Measurements from ENCODE around the gene NOP53. TPM values are rescaled to one million over a fixed set of nuclear protein-coding genes. Genes with fewer than 3 reads are reported as not detected.

NOP53 gene
- total and polyA plus RNA-seq, 7 donors: 304 to 682 (median 560) TPM

GRCh38 chr19:47703301-47703700 is 42.0 kb upstream of the NOP53 start:
- TF ChIP-seq POLR2AphosphoS5 (IDR thresholded peaks at IDR 0.05) (no peak), POLR2A (IDR thresholded peaks at IDR 0.05) (no peak), CTCF (IDR thresholded peaks at IDR 0.05) (no peak)
- no peaks in the 10 kb centered on the region for H3K27me3 ChIP-seq
- H3K4me1 ChIP-seq: peaks cover 0 to 11% (median 10%) of the 10 kb centered on the region in 4 donors
- intact Hi-C loops (cut with DNase I): no loop called here
- peaks cover 16 to 50% (median 29%) of the 10 kb centered on the region in 4 donors for H3K36me3 ChIP-seq
- H3K4me3 ChIP-seq: no peak overlapping the region
- DNase-seq: no peak
- WGBS, 2 donors: 90 to 92% methylated on average over 5 of the region's 5 CpGs
- H3K9me3 ChIP-seq: no peaks in the 10 kb centered on the region
- peak overlapping the region; percentile 62 to 70 (median 66) for H3K27ac ChIP-seq

- Histone ChIP-seq H3K27ac (peak overlapping the region; percentile 62 to 70 (median 66)), H3K36me3 (peaks cover 16 to 43% (median 23%) of the 10 kb centered on the region in 4 donors)
These were observed 41.3 kb upstream of the NOP53 start for GRCh38 chr19:47704024-47704423.

GRCh38 chr19:47704656-47705055 is 40.7 kb upstream of the NOP53 start:
- H3K27ac ChIP-seq: peak overlapping the region; percentile 62 to 70 (median 66)
- intact Hi-C loops (cut with DNase I): no loop called here
- no peak for TF ChIP-seq CTCF (IDR thresholded peaks at IDR 0.05)
- no peak for TF ChIP-seq POLR2AphosphoS5 (IDR thresholded peaks at IDR 0.05)
- TF ChIP-seq POLR2A (IDR thresholded peaks at IDR 0.05): no peak
- TF ChIP-seq EP300 (IDR thresholded peaks at IDR 0.05): no peak
- peaks cover 14 to 37% (median 20%) of the 10 kb centered on the region in 4 donors for H3K36me3 ChIP-seq
- H3K4me3 ChIP-seq: no peak overlapping the region
- H3K9me3 ChIP-seq: no peaks in the 10 kb centered on the region
- H3K4me1 ChIP-seq: peaks cover 0 to 11% (median 10%) of the 10 kb centered on the region in 4 donors
- DNase-seq: no peak
- WGBS, 2 donors: 96 to 97% methylated on average over 3 of the region's 3 CpGs
- H3K27me3 ChIP-seq: no peaks in the 10 kb centered on the region

More at GRCh38 chr19:47704024-47704423, 41.3 kb upstream of the NOP53 start:
- no peaks in the 10 kb centered on the region for H3K27me3 ChIP-seq
- H3K4me3 ChIP-seq: no peak overlapping the region
- no peak for DNase-seq
- peaks cover 0 to 11% (median 10%) of the 10 kb centered on the region in 4 donors for H3K4me1 ChIP-seq
- WGBS, 2 donors: 80 to 82% methylated on average over 11 of the region's 11 CpGs
- H3K9me3 ChIP-seq: no peaks in the 10 kb centered on the region
- intact Hi-C loops (cut with DNase I): no loop called here
- TF ChIP-seq POLR2AphosphoS5 (IDR thresholded peaks at IDR 0.05) (peak in 3 of 4 donors; percentile 28 to 48 (median 38)), POLR2A (IDR thresholded peaks at IDR 0.05) (no peak), EP300 (IDR thresholded peaks at IDR 0.05) (peak in 1 of 4 donors; percentile 60)

GRCh38 chr19:47707135-47707925 is 38.0 kb upstream of the NOP53 start:
- Histone ChIP-seq H3K27ac (no peak overlapping the region), H3K4me1 (peaks cover 0 to 11% (median 10%) of the 10 kb centered on the region in 4 donors), H3K36me3 (peaks cover 1 to 10% (median 4%) of the 10 kb centered on the region in 4 donors), H3K27me3 (no peaks in the 10 kb centered on the region), H3K9me3 (no peaks in the 10 kb centered on the region), H3K4me3 (no peak overlapping the region)
- DNase-seq: peak; percentile 88
- TF ChIP-seq POLR2A (IDR thresholded peaks at IDR 0.05) (no peak), EP300 (IDR thresholded peaks at IDR 0.05) (no peak), CTCF (IDR thresholded peaks at IDR 0.05) (peak; percentile 78 to 93 (median 80)), POLR2AphosphoS5 (IDR thresholded peaks at IDR 0.05) (peak in 1 of 4 donors; percentile 14)
- intact Hi-C loops (cut with DNase I): loop anchor here (1.0 kb wide), 1 partner anchor 271 kb away; no protein-coding TSS in a partner anchor
- whole genome bisulfite sequencing, 2 donors: 18 to 23% methylated on average over 22 of the region's 22 CpGs

- H3K36me3 ChIP-seq: peaks cover under 1 to 8% (median 3%) of the 10 kb centered on the region in 4 donors
- H3K27ac ChIP-seq: no peak overlapping the region
- DNase-seq: no peak
- H3K27me3 ChIP-seq: no peaks in the 10 kb centered on the region
- TF ChIP-seq POLR2A (IDR thresholded peaks at IDR 0.05) (no peak), CTCF (IDR thresholded peaks at IDR 0.05) (no peak), POLR2AphosphoS5 (IDR thresholded peaks at IDR 0.05) (no peak), EP300 (IDR thresholded peaks at IDR 0.05) (no peak)
- H3K4me3 ChIP-seq: no peak overlapping the region
- H3K9me3 ChIP-seq: no peaks in the 10 kb centered on the region
- peaks cover 0 to 30% (median 27%) of the 10 kb centered on the region in 4 donors for H3K4me1 ChIP-seq
- WGBS, 2 donors: 64 to 81% methylated on average over 8 of the region's 8 CpGs
- intact Hi-C loops (cut with DNase I): loop anchor here (5.0 to 10.0 kb wide), 2 partner anchors 71 to 437 kb away; partner anchors contain the start of gene INAFM1
These were observed 33.6 kb upstream of the NOP53 start for GRCh38 chr19:47711652-47712242.

All from sigmoid colon (tissue), 7 donors.